GM18861 (cell line): ENCODE data around the gene SRPRB.

Source experiments
- ATAC-seq: cut with Tn5 transposase; IDR thresholded peaks from one replicate; pipeline ENCODE4 v1.9.1; 2021; ENCODE audit not compliant: unreplicated experiment

The SRPRB gene

GRCh38 chr3:133825969-133826727, 20.5 kb downstream of the SRPRB start:
- no peak for ATAC-seq

- ATAC-seq, result no peak
Measured at GRCh38 chr3:133827136-133827535, 21.5 kb downstream of the SRPRB start.

- no peak for ATAC-seq
Measured at GRCh38 chr3:133827684-133828083, 22.1 kb downstream of the SRPRB start.

GRCh38 chr3:133828576-133829309, 23.1 kb downstream of the SRPRB start:
- ATAC-seq, result no peak

- no peak for ATAC-seq
Measured at GRCh38 chr3:133829310-133829707, 23.7 kb downstream of the SRPRB start.

- ATAC-seq, result no peak
Measured at GRCh38 chr3:133830071-133830470, 24.5 kb downstream of the SRPRB start.

- ATAC-seq, result no peak
Measured at GRCh38 chr3:133831966-133832801, 26.6 kb downstream of the SRPRB start.

- ATAC-seq, result no peak
Measured at GRCh38 chr3:133832802-133833144, 27.2 kb downstream of the SRPRB start.

GRCh38 chr3:133833267-133833666, 27.7 kb downstream of the SRPRB start:
- no peak for ATAC-seq

GRCh38 chr3:133833880-133834620, 28.4 kb downstream of the SRPRB start:
- no peak for ATAC-seq

GRCh38 chr3:133834621-133835417, 29.2 kb downstream of the SRPRB start:
- ATAC-seq, result no peak

GRCh38 chr3:133835418-133835743, 29.8 kb downstream of the SRPRB start:
- ATAC-seq, result no peak

GRCh38 chr3:133835961-133836360, 30.3 kb downstream of the SRPRB start:
- ATAC-seq, result no peak

- ATAC-seq, result no peak
Measured at GRCh38 chr3:133836497-133837158, 31.0 kb downstream of the SRPRB start.

GRCh38 chr3:133837487-133838295, 32.1 kb downstream of the SRPRB start:
- ATAC-seq, result no peak

GRCh38 chr3:133838296-133838789, 32.7 kb downstream of the SRPRB start:
- ATAC-seq, result no peak

GRCh38 chr3:133838916-133839800, 33.5 kb downstream of the SRPRB start:
- ATAC-seq, result no peak
